ENCODE results near the gene MIEF1. TPM values are rescaled to one million over a fixed set of nuclear protein-coding genes. Genes with fewer than 3 reads are reported as not detected.

MIEF1 gene
- total RNA-seq, 2 donors from 2014 or later: 14.4 to 22.1 TPM

GRCh38 chr22:39508393-39508792 lies 6.3 kb downstream of the MIEF1 start:
- Histone ChIP-seq H3K4me3 (no peak overlapping the region), H3K27me3 (no peaks in the 10 kb centered on the region), H3K4me1 (peaks cover 0 to 22% of the 10 kb centered on the region in 2 donors), H3K36me3 (peaks cover 90% of the 10 kb centered on the region), H3K9me3 (no peaks in the 10 kb centered on the region), H3K27ac (no peak overlapping the region)
- no peak for DNase-seq (ENCODE audit: low spot score)
- TF ChIP-seq CTCF (IDR thresholded peaks at IDR 0.05): no peak

DNA sequence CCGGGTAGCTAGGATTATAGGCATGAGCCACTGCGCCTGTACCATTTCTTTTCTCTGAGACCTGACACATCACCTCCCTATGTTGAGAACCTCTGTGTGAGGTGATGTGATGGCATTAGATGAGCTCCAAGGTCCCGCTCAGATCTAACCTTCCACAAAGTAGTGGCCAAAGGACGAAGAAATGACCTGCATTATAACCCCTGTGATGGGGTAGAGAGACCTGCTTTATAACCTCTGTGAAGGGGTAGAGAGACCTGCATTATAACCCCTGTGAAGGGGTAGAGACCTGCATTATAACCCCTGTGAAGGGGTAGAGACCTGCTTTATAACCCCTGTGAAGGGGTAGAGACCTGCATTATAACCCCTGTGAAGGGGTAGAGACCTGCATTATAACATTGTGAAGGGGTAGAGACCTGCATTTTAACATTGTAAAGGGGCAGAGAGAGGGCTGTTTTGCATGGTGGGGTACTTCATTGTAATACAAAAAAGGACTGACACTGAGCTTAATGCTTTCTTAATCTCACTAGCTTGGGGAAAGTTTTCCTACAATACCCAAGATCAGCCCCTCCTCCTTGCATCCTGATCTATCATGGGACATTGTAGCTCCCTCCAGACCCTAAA lies 8.5 kb downstream of the MIEF1 start:
- peaks cover 0 to 15% of the 10 kb centered on the region in 2 donors for H3K4me1 ChIP-seq
- no peak overlapping the region for H3K4me3 ChIP-seq
- no peak overlapping the region for H3K27ac ChIP-seq
- no peaks in the 10 kb centered on the region for H3K27me3 ChIP-seq
- DNase-seq (ENCODE audit: low spot score): no peak
- H3K9me3 ChIP-seq: no peaks in the 10 kb centered on the region
- TF ChIP-seq CTCF (IDR thresholded peaks at IDR 0.05): no peak
- H3K36me3 ChIP-seq: peaks cover 96% of the 10 kb centered on the region

DNA sequence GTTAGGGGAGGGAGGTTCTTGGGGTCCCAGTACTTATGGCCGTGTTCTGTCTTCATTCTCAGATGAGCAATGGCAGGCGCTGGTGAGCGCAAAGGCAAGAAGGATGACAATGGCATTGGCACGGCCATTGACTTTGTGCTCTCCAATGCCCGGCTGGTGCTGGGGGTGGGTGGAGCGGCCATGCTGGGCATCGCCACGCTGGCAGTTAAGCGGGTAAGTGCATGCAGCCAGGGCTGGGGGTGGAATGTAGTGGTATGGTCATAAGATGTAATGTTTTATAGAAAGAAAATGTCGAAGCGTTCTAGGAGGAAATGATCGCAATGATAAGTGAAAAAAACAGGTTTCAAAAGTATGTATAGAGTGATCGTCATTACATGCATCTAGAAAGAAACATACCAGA lies 9.1 kb downstream of the MIEF1 start:
- Histone ChIP-seq H3K4me1 (peaks cover 0 to 13% of the 10 kb centered on the region in 2 donors), H3K27ac (no peak overlapping the region), H3K4me3 (no peak overlapping the region), H3K27me3 (no peaks in the 10 kb centered on the region), H3K36me3 (peaks cover 96% of the 10 kb centered on the region), H3K9me3 (no peaks in the 10 kb centered on the region)
- DNase-seq (ENCODE audit: low spot score): no peak
- TF ChIP-seq CTCF (IDR thresholded peaks at IDR 0.05): no peak

DNA sequence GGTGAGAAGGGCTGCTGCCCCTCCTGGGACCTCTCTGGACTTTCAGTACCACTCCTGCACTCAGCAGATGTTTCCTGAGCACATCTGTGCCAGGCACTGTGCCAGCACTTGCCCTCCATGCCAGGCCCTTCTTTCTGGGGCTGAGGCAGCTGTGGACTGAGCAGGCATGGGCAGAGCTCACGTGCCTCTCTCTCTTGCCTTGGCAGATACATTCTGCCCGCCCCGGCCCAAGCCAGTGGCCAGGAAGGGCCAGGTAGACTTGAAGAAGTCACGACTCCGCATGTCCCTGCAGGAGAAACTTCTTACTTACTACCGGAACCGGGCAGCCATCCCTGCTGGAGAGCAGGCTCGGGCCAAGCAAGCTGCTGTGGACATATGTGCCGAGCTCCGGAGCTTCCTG lies 9.9 kb downstream of the MIEF1 start:
- Histone ChIP-seq H3K4me3 (no peak overlapping the region), H3K9me3 (no peaks in the 10 kb centered on the region), H3K4me1 (peaks cover 0 to 13% of the 10 kb centered on the region in 2 donors), H3K27me3 (no peaks in the 10 kb centered on the region), H3K36me3 (peaks cover 88% of the 10 kb centered on the region), H3K27ac (no peak overlapping the region)
- no peak for DNase-seq (ENCODE audit: low spot score)
- TF ChIP-seq CTCF (IDR thresholded peaks at IDR 0.05): no peak

GRCh38 chr22:39513791-39514190 lies 11.7 kb downstream of the MIEF1 start:
- H3K27me3 ChIP-seq: no peaks in the 10 kb centered on the region
- H3K9me3 ChIP-seq: no peaks in the 10 kb centered on the region
- no peak overlapping the region for H3K4me3 ChIP-seq
- H3K4me1 ChIP-seq: peaks cover 0 to 19% of the 10 kb centered on the region in 2 donors
- no peak for TF ChIP-seq CTCF (IDR thresholded peaks at IDR 0.05)
- no peak for DNase-seq (ENCODE audit: low spot score)
- peaks cover 76% of the 10 kb centered on the region for H3K36me3 ChIP-seq
- no peak overlapping the region for H3K27ac ChIP-seq
